Endothelial cell of umbilical vein (primary cell): Measurements from ENCODE around the gene PHC1.
"Not testable (repeated sequence)": the region's sequence is repeated elsewhere in the genome, so short reads cannot be mapped to it uniquely, and the experiment has no call there.

Experiments used
- CTCF ChIP-seq, 2 donors: IDR thresholded peaks; 1 replicate in 1 of 2; 2 replicates in 1 of 2; pipeline ENCODE4 v1.5.1; 2011; ENCODE audit warnings: low read length in 2 of 2, mild to moderate bottlenecking in 2 of 2, moderate library complexity in 2 of 2, control low read depth in 1 of 2, inconsistent platforms in 1 of 2, low read depth in 1 of 2; ENCODE audit not compliant: insufficient read depth in 1 of 2; ENCODE audit errors: extremely low read depth in 1 of 2
- EZH2 ChIP-seq: IDR thresholded peaks from 2 replicates; pipeline ENCODE4 v1.6.1; 2012; ENCODE audit warnings: borderline replicate concordance, low read depth, mild to moderate bottlenecking, moderate library complexity, low read length, inconsistent platforms; ENCODE audit not compliant: severe bottlenecking
- JUN ChIP-seq: IDR thresholded peaks from 2 replicates; pipeline ENCODE4 v1.6.1; 2011; ENCODE audit warnings: borderline replicate concordance, low read depth; ENCODE audit not compliant: insufficient read length, insufficient read depth
- POLR2A ChIP-seq: IDR thresholded peaks from 2 replicates; pipeline ENCODE4 v1.6.1; 2012; ENCODE audit warnings: low read depth, mild to moderate bottlenecking, control low read depth, low read length
- POLR2AphosphoS5 ChIP-seq: IDR thresholded peaks from 2 replicates; pipeline ENCODE4 v1.6.1; 2012; ENCODE audit warnings: low read depth, mild to moderate bottlenecking, control low read depth, low read length, moderate library complexity; ENCODE audit not compliant: insufficient read depth

DNA sequence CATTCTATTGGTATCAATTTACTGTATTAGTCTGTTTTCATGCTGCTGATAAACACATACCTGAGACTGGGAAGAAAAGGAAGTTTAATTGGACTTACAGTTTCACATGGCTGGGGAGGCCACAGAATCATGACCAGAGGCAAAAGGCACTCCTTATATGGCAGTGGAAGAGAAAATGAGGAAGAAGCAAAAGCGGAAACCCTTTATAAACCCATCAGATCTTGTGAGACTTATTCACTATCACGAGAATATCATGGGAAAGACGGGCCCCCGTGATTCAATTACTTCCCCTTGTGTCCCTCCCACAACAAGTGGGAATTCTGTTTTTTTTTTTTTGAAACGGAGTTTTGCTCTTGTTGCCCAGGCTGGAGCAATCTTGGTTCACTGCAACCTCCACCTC, 11.6 kb upstream of the PHC1 start:
- TF ChIP-seq EZH2; POLR2A; CTCF (IDR thresholded peaks at IDR 0.05; ENCODE audit: extremely low read depth in 1 of 2, insufficient read depth in 1 of 2, low read depth in 1 of 2, low read length in 2 of 2); POLR2AphosphoS5; JUN: not testable (repeated sequence)
